ENCODE data around the gene MRPL48. TPM values are rescaled to one million over a fixed set of nuclear protein-coding genes. Genes with fewer than 3 reads are reported as not detected.
"Not testable (repeated sequence)": the region's sequence is repeated elsewhere in the genome, so short reads cannot be mapped to it uniquely, and the experiment has no call there.

Gene MRPL48
- polyA plus RNA-seq, 4 donors: 45.7 to 73.7 (median 59.8) TPM

DNA sequence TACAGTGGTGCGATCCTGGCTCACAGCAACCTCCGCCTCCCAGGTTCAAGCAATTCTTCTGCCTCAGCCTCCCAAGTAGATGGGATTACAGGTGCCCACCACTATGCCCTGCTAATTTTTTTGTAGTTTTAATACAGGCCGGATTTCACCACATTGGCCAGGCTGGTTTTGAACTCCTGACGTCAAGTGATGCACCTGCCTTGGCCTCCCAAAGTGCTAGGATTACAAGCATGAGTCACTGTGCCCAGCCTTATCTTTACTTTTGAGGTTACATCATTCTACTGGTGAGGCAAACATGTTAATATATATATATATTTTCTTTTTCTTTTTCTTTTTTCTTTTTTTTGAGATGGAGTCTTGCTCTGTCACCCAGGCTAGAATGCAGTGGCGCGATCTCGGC lies 16.9 kb upstream of the MRPL48 start:
- DNase-seq (ENCODE audit: low read depth in 4 of 4, low spot score in 3 of 4): not testable (repeated sequence)

DNA sequence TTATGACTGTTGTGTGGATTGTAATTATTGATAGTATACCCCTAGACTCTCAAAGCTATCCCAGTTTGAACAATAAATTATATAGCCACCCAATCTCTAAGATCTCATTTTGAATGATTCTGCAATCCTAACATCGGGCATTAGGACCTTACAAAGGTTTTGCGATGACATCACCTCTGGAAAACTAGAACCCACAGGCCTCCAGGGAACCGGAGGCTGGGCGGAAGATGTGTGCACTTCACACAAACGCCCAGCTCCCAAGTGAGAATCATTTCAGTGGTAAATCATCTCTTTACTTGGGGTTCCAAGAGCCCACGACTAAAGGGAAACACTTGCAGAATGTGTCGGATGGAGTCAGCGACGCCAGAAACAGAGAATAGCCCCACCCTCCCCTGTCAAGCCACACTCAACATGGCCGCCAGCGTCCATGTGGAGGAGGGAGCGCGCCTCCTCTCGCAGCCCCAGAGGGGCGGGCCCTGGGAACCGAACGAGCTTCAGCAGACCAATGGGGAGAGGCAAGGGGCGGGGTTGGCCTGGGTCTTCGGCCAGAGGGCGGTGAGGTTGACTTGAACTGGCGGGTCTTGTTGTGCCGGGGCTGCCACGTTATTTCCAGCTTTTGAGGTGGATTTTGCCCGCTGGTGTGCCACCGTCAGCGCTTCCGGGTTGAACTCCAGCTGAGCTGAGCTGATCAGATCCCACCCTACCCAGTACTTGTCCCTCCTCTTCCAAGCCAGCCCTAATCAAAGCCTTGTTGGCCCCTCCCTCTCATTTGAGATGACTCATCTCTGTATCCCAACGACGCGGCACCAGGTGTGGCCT lies 8.4 kb upstream of the MRPL48 start:
- DNase-seq (ENCODE audit: low read depth in 4 of 4, low spot score in 3 of 4): peak; percentile 93 to 96 (median 96)

DNA sequence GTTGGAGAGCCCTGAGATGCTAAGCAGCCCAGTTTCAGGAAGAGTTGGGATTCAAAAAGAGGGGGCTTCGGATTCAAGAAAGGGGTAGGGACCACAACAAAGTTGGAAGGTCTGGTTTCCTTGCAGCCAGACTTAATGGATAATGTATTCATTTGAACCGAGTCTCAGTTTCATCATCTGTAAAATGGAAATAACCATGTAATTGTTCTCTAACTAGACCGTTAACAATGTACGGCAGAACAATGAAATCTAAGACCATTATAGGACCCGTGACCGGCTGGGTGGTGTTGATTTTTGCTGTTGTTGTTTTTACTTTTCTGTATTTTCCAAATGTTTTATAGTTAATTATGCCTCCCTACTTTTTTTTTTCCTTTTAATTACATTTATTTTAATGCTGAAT lies 6.4 kb upstream of the MRPL48 start:
- DNase-seq (ENCODE audit: low read depth in 4 of 4, low spot score in 3 of 4): no peak

- DNase-seq (ENCODE audit: low read depth in 4 of 4, low spot score in 3 of 4): no peak
Observed at GRCh38 chr11:73783483-73784020, 4.1 kb upstream of the MRPL48 start.

GRCh38 chr11:73784080-73784634 lies 3.5 kb upstream of the MRPL48 start:
- DNase-seq (ENCODE audit: low read depth in 4 of 4, low spot score in 3 of 4): no peak

GRCh38 chr11:73784734-73785133 lies 2.9 kb upstream of the MRPL48 start:
- no peak for DNase-seq (ENCODE audit: low read depth in 4 of 4, low spot score in 3 of 4)

- not testable (repeated sequence) for DNase-seq (ENCODE audit: low read depth in 4 of 4, low spot score in 3 of 4)
Observed at GRCh38 chr11:73785467-73785866, 2.2 kb upstream of the MRPL48 start.

GRCh38 chr11:73787051-73787642 lies 527 bp upstream of the MRPL48 start:
- no peak for DNase-seq (ENCODE audit: low read depth in 4 of 4, low spot score in 3 of 4)

GRCh38 chr11:73789279-73789670 lies 1.6 kb downstream of the MRPL48 start:
- DNase-seq (ENCODE audit: low read depth in 4 of 4, low spot score in 3 of 4): no peak

- DNase-seq (ENCODE audit: low read depth in 4 of 4, low spot score in 3 of 4): no peak
Observed at GRCh38 chr11:73792584-73792983, 4.9 kb downstream of the MRPL48 start.

GRCh38 chr11:73795925-73796632 lies 8.4 kb downstream of the MRPL48 start:
- no peak for DNase-seq (ENCODE audit: low read depth in 4 of 4, low spot score in 3 of 4)

GRCh38 chr11:73797457-73797856 lies 9.8 kb downstream of the MRPL48 start:
- DNase-seq (ENCODE audit: low read depth in 4 of 4, low spot score in 3 of 4): no peak

- DNase-seq (ENCODE audit: low read depth in 4 of 4, low spot score in 3 of 4): no peak
Observed at GRCh38 chr11:73800276-73800806, 12.7 kb downstream of the MRPL48 start.

- no peak for DNase-seq (ENCODE audit: low read depth in 4 of 4, low spot score in 3 of 4)
Observed at GRCh38 chr11:73801136-73801535, 13.5 kb downstream of the MRPL48 start.

- no peak for DNase-seq (ENCODE audit: low read depth in 4 of 4, low spot score in 3 of 4)
Observed at GRCh38 chr11:73804712-73805111, 17.0 kb downstream of the MRPL48 start.

DNA sequence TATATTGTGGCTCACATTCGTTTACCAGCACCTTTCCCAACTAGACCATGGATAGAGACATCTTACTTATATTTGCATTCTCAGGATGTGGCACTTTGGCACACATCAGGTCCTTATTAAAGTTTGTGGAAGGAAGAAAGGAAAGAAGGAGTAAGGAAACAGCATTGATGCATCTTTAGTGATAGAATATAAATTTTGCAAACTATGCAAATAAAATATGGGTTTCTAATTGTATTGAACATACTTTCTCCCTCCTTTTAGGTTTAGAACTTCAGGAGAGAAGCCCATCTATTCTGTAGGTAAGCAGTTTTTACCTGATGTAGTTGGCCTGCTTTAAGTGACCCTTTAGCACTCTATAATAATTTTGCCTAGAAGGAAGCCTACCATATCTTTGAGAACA lies 20.4 kb downstream of the MRPL48 start:
- DNase-seq (ENCODE audit: low read depth in 4 of 4, low spot score in 3 of 4): no peak

DNA sequence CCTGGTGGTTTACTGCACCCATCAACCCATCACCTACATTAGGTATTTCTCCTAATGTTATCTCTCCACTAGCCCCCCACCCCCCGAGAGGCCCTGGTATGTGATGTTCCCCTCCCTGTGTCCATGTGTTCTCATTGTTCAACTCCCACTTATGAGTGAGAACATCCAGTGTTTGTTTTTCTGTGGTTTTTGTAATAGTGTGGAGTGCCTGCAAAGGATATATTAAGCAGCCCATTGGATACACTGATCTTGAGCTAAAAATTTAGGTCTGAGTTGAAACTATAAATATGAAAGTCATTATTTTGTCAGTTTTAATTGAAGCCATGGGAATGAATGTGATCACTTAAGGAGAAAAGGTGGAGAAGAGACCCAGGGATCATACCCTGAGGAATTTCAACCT lies 23.0 kb downstream of the MRPL48 start:
- DNase-seq (ENCODE audit: low read depth in 4 of 4, low spot score in 3 of 4): no peak

GRCh38 chr11:73812234-73812633 lies 24.6 kb downstream of the MRPL48 start:
- DNase-seq (ENCODE audit: low read depth in 4 of 4, low spot score in 3 of 4): no peak

DNA sequence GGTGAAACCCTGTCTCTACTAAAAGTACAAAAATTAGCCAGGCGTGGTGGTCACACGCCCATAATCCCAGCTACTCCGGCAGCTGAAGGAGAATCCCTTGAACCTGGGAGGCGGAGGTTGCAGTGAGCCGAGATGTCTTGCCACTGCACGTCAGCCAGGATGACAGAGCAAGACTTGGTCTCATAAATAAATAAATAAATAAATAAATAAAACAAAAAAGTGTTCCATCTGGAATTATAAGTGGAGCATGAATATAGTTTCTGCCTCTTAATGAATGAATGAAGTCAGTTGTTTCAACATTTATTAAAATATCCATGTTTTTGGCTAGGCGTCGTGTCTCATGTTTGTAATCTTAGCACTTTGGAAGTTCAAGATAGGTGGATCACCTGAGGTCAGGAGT lies 27.1 kb downstream of the MRPL48 start:
- no peak for DNase-seq (ENCODE audit: low read depth in 4 of 4, low spot score in 3 of 4)

- no peak for DNase-seq (ENCODE audit: low read depth in 4 of 4, low spot score in 3 of 4)
Observed at GRCh38 chr11:73818846-73819245, 31.2 kb downstream of the MRPL48 start.

DNA sequence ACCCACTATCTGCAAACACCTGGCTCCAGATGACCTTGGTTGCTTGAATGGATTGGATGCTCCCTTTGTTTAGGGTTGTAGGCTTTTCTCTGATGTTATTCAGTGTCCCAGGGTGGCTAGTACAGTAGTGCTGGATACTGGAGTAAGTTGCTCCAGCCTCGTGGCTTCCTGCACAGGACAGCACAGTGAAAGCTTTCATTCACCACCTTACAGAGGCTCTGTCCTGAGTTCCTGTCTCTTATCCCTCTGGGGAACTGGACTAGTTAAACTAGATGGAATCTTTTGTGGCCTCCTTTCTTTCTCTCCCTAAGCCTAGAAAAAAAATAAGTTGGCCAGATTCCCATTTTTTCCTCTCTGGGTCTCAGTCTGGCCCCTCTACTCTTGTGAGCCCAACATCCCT lies 42.6 kb downstream of the MRPL48 start:
- no peak for DNase-seq (ENCODE audit: low read depth in 4 of 4, low spot score in 3 of 4)

All from left renal pelvis (tissue), 4 donors.